ENCODE measurements around the gene SEC14L2.

GRCh38 chr22:30447656-30448055 lies 50.8 kb downstream of the SEC14L2 start:
- TF ChIP-seq ATF2 (IDR thresholded peaks at IDR 0.05; ENCODE audit: low read length) (no peak), CTCF (IDR thresholded peaks at IDR 0.05; ENCODE audit: control extremely low read depth in 1 of 3, insufficient read depth in 1 of 3, low read depth in 1 of 3, low read length in 3 of 3) (no peak), EP300 (IDR thresholded peaks at IDR 0.05; ENCODE audit: borderline replicate concordance in 1 of 2, low read depth in 2 of 2, low read length in 2 of 2) (no peak), TCF12 (IDR thresholded peaks at IDR 0.05; ENCODE audit: low read depth, low read length) (no peak)
